Measurements from ENCODE around the gene ABRACL. TPM values are rescaled to one million over a fixed set of nuclear protein-coding genes. Genes with fewer than 3 reads are reported as not detected.

The ABRACL gene
- total RNA-seq, 1 experiment from 2014 or later: 22.2 TPM

GRCh38 chr6:139030228-139030963 lies 1.9 kb downstream of the ABRACL start:
- in situ Hi-C loops (cut with HindIII; ENCODE audit: low pct_unique_long_range_greater_than_20kb, low sequenced_read_pairs): no loop called here
- CTCF ChIA-PET: no interaction called here

GRCh38 chr6:139037490-139037889 lies 8.9 kb downstream of the ABRACL start:
- ATAC-seq (no peak), DNase-seq (ENCODE audit: low read depth, low spot score) (no peak)
- Histone ChIP-seq H3K9me3 (ENCODE audit: control insufficient read depth, insufficient read depth, low read depth, low read length) (no peaks in the 10 kb centered on the region), H3K27me3 (ENCODE audit: control insufficient read depth, insufficient read depth, low read length) (no peaks in the 10 kb centered on the region), H3K4me3 (ENCODE audit: low read depth in 2 of 2, low read length in 2 of 2) (no peak overlapping the region), H3K36me3 (ENCODE audit: control insufficient read depth, insufficient read depth, low read length) (no peaks in the 10 kb centered on the region), H3K4me1 (ENCODE audit: control insufficient read depth, insufficient read depth, low read length) (no peaks in the 10 kb centered on the region), H3K27ac (ENCODE audit: low read length) (no peak overlapping the region)
- no TSS peak for BruUV-seq (replicated peaks)
- no peak for TF ChIP-seq REST (IDR thresholded peaks at IDR 0.05; ENCODE audit: insufficient read depth in 1 of 2, low read depth in 2 of 2, low read length in 1 of 2)
- TF ChIP-seq SIN3A (IDR thresholded peaks at IDR 0.05; ENCODE audit: borderline replicate concordance, insufficient read depth, low read depth, low read length): no peak
- CTCF ChIA-PET: no interaction called here
- POLR2A ChIA-PET: no interaction called here
- in situ Hi-C loops (cut with HindIII; ENCODE audit: low pct_unique_long_range_greater_than_20kb, low sequenced_read_pairs) (no loop called here), intact Hi-C loops (cut with micrococcal nuclease; ENCODE audit: unreplicated experiment) (no loop called here)

More at GRCh38 chr6:139030228-139030963, 1.9 kb downstream of the ABRACL start:
- H3K36me3 ChIP-seq (ENCODE audit: control insufficient read depth, insufficient read depth, low read length): no peaks in the 10 kb centered on the region; the same call in 1 of the 2 replicates
- TF ChIP-seq POLR2AphosphoS5 (IDR thresholded peaks at IDR 0.05; ENCODE audit: low read depth, low read length) (no peak), SIN3A (IDR thresholded peaks at IDR 0.05; ENCODE audit: borderline replicate concordance, insufficient read depth, low read depth, low read length) (no peak), REST (IDR thresholded peaks at IDR 0.05; ENCODE audit: insufficient read depth in 1 of 2, low read depth in 2 of 2, low read length in 1 of 2) (no peak), CTCF (IDR thresholded peaks at IDR 0.05) (no peak), TCF7L2 (IDR thresholded peaks at IDR 0.05; ENCODE audit: low read depth, low read length) (no peak)
- no peaks in the 10 kb centered on the region; the same call in 1 of the 2 replicates for H3K27me3 ChIP-seq (ENCODE audit: control insufficient read depth, insufficient read depth, low read length)
- no peak overlapping the region; a peak in 1 of 4 replicates for H3K4me3 ChIP-seq (ENCODE audit: low read depth in 2 of 2, low read length in 2 of 2)
- POLR2A ChIA-PET: no interaction called here
- H3K9me3 ChIP-seq (ENCODE audit: control insufficient read depth, insufficient read depth, low read depth, low read length): no peaks in the 10 kb centered on the region
- BruUV-seq (replicated peaks): no TSS peak
- DNase-seq (ENCODE audit: low read depth, low spot score) (no peak), ATAC-seq (no peak)
- intact Hi-C loops (cut with micrococcal nuclease; ENCODE audit: unreplicated experiment): no loop called here
- no peak overlapping the region for H3K27ac ChIP-seq (ENCODE audit: low read length)
- H3K4me1 ChIP-seq (ENCODE audit: control insufficient read depth, insufficient read depth, low read length): peaks cover 9% of the 10 kb centered on the region

Data from Panc1 (cell line).